SK-N-SH (cell line): ENCODE data around the gene DHDH. TPM values are rescaled to one million over a fixed set of nuclear protein-coding genes. Genes with fewer than 3 reads are reported as not detected.

Source experiments
- CTCF ChIA-PET: fragments of 300-600, 350-600 bp; formaldehyde crosslinking; extraction: SDS; loops from one replicate; lab custom pipeline; 2021; lab: Yijun Ruan, JAX
- POLR2A ChIA-PET: fragments of 350-600 bp; sonication (Branson Sonifier 250); formaldehyde crosslinking; extraction: SDS; loops from one replicate; lab custom pipeline; 2020; ENCODE audit warnings: antibody characterized with exemption, inconsistent platforms; lab: Yijun Ruan, JAX
- DNase-seq: peaks from one replicate; pipeline ENCODE4 v3.0.0; 2012
- H2AFZ ChIP-seq: fragments of 200-600 bp; sonication (generic); 2 replicates; pipeline ENCODE4 v1.8.1; 2016; ENCODE audit warnings: antibody characterized with exemption, mild to moderate bottlenecking, low read depth
- H3F3A ChIP-seq: fragments of 200-600 bp; sonication (generic); replicated peaks from 2 replicates; pipeline ENCODE3; 2016; ENCODE audit warnings: antibody characterized with exemption, mild to moderate bottlenecking; ENCODE audit not compliant: insufficient read depth
- H3K27ac ChIP-seq, 2 experiments: fragments of 200-500 bp in 1 of 2; fragments of 200-600 bp in 1 of 2; sonication (Bioruptor generic) in 1 of 2; sonication (generic), shearing (Covaris generic) in 1 of 2; 2 replicates each; pipeline versions ENCODE4 v1.5.1 to v1.6.1; 2014 to 2016; ENCODE audit warnings: low read depth in 2 of 2, inconsistent platforms in 1 of 2, low read length in 1 of 2, mild to moderate bottlenecking in 1 of 2, mixed read lengths in 1 of 2
- H3K27me3 ChIP-seq: fragments of 200-600 bp; sonication (generic), shearing (Covaris generic); 2 replicates; pipeline ENCODE4 v1.6.1; 2016; ENCODE audit warnings: mixed run types; ENCODE audit not compliant: insufficient read depth
- H3K36me3 ChIP-seq, 2 experiments: fragments of 200-500 bp in 1 of 2; fragments of 200-600 bp in 1 of 2; sonication (Bioruptor generic) in 1 of 2; sonication (generic) in 1 of 2; replicated peaks in 1 of 2; 2 replicates each; pipeline versions ENCODE3 to v1.5.1; 2014 to 2016; ENCODE audit warnings: low read length in 1 of 2, mild to moderate bottlenecking in 1 of 2; ENCODE audit not compliant: insufficient read depth in 2 of 2, control insufficient read depth in 1 of 2
- H3K4me1 ChIP-seq, 2 experiments: fragments of 200-500 bp in 1 of 2; fragments of 200-600 bp in 1 of 2; sonication (Bioruptor generic) in 1 of 2; sonication (generic), shearing (Covaris generic) in 1 of 2; 2 replicates each; pipeline versions ENCODE4 v1.5.1 to v1.6.1; 2014 to 2016; ENCODE audit warnings: low read depth in 1 of 2, low read length in 1 of 2, mixed run types in 1 of 2; ENCODE audit not compliant: insufficient read depth in 2 of 2, control insufficient read depth in 1 of 2
- H3K4me2 ChIP-seq: fragments of 200-600 bp; sonication (generic), shearing (Covaris generic); 2 replicates; pipeline ENCODE4 v1.6.1; 2017; ENCODE audit warnings: mixed run types
- H3K4me3 ChIP-seq, 2 experiments: fragments of 200-500 bp in 1 of 2; fragments of 200-600 bp in 1 of 2; sonication (Bioruptor generic) in 1 of 2; sonication (generic), shearing (Covaris generic) in 1 of 2; 2 replicates each; pipeline versions ENCODE4 v1.5.1 to v1.8.1; 2014 to 2016; ENCODE audit warnings: low read depth in 2 of 2, inconsistent platforms in 1 of 2, low read length in 1 of 2, mild to moderate bottlenecking in 1 of 2, mixed read lengths in 1 of 2, moderate library complexity in 1 of 2
- H3K79me2 ChIP-seq: fragments of 200-600 bp; sonication (generic); 2 replicates; pipeline ENCODE4 v1.8.1; 2017; ENCODE audit warnings: mild to moderate bottlenecking; ENCODE audit not compliant: insufficient read depth
- H3K9ac ChIP-seq: fragments of 200-600 bp; sonication (generic); 2 replicates; pipeline ENCODE4 v1.6.1; 2017; ENCODE audit warnings: mixed run types
- H3K9me2 ChIP-seq: fragments of 200-600 bp; sonication (generic); 2 replicates; pipeline ENCODE4 v1.6.1; 2017; ENCODE audit warnings: mixed run types
- H3K9me3 ChIP-seq: fragments of 200-600 bp; sonication (generic); 2 replicates; pipeline ENCODE4 v1.6.1; 2017; ENCODE audit warnings: mixed run types, mild to moderate bottlenecking, moderate library complexity
- H4K20me1 ChIP-seq: fragments of 200-600 bp; sonication (generic); 2 replicates; pipeline ENCODE4 v1.6.1; 2017; ENCODE audit warnings: mild to moderate bottlenecking, mixed run types; ENCODE audit not compliant: insufficient read depth
- ELF1 ChIP-seq: IDR thresholded peaks from 2 replicates; pipeline ENCODE4 v1.4.0; 2012
- GATA2 ChIP-seq: sonication (generic); formaldehyde crosslinking; IDR thresholded peaks from 2 replicates; pipeline ENCODE4 v1.5.0; 2020; ENCODE audit warnings: mild to moderate bottlenecking, missing genetic modification reagents
- NFIC ChIP-seq: IDR thresholded peaks from 2 replicates; pipeline ENCODE4 v1.4.0; 2012; ENCODE audit warnings: borderline replicate concordance
- RXRA ChIP-seq: IDR thresholded peaks from 2 replicates; pipeline ENCODE4 v1.4.0; 2012; ENCODE audit warnings: low read depth, mild to moderate bottlenecking, borderline replicate concordance
- SMC3 ChIP-seq: IDR thresholded peaks from 2 replicates; pipeline ENCODE4 v1.6.1; 2012; ENCODE audit warnings: low read depth, low read length, improper control_type of control experiment
- TEAD4 ChIP-seq: IDR thresholded peaks from 2 replicates; pipeline ENCODE4 v1.4.0; 2012; ENCODE audit warnings: mild to moderate bottlenecking, borderline replicate concordance; ENCODE audit not compliant: insufficient read depth
- WGBS: methylation state at CpG from one replicate; pipeline ENCODE4 v1.1.6; 2017; ENCODE audit warnings: low lambda C conversion rate; 5-methylcytosine and 5-hydroxymethylcytosine counted together
- polyA plus RNA-seq, 3 experiments: library from polyadenylated mRNA; depleted of rRNA; stranded (reverse); fragments of >200 nt; gene quantifications; 2 replicates each; pipeline ENCODE4 v1.2.3, GENCODE V29; 2012
- TF ChIP-seq, protein P1 (sequence below): IDR thresholded peaks from 2 replicates; pipeline ENCODE4; 2012
- TF ChIP-seq, protein P2 (sequence below): fragments of 200-600 bp; sonication (generic); IDR thresholded peaks from 2 replicates; pipeline ENCODE4 v1.6.1; 2017; ENCODE audit warnings: antibody characterized with exemption, mild to moderate bottlenecking, moderate library complexity
- TF ChIP-seq, protein P3 (sequence below): fragments of 150-350 bp; IDR thresholded peaks from 2 replicates; pipeline ENCODE4 v1.6.1; 2016; ENCODE audit warnings: mild to moderate bottlenecking, low read depth, low read length
- TF ChIP-seq, protein P4 (sequence below): IDR thresholded peaks from 2 replicates; pipeline ENCODE4 v1.4.0; 2012; ENCODE audit warnings: low read depth, borderline replicate concordance
- TF ChIP-seq, protein P5 (sequence below): fragments of 150-350 bp; IDR thresholded peaks from 2 replicates; pipeline ENCODE4 v1.6.1; 2017; ENCODE audit warnings: antibody characterized with exemption, low read length, low read depth, borderline replicate concordance

DHDH gene
- polyA plus RNA-seq, 1 of the 3 experiments (the other 2 are of a cell fraction), result 0.72 TPM

DNA sequence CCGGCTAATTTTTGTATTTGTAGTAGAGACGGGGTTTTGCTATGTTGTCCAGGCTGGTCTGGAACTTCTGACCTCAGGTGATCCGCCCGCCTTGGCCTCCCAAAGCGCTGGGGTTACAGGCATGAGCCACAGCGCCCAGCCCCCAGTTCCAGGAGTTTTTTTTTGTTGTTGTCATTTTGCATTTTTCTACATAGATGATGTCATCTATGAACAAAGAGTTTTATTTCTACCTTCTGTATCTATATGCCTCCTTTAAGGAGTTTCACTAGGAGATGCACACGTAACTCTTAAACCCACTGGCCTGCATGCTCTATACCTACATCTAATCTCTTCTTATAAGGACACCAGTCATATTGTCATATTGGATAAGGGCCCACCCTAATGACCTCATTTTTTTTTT, 4.8 kb downstream of the DHDH start:
- POLR2A ChIA-PET, result interaction anchor here (0.7 kb wide), 1 partner anchor 60 kb away, joined by 3 read pairs; no protein-coding TSS in a partner anchor
- H2AFZ ChIP-seq, result no peak overlapping the region
- H4K20me1 ChIP-seq, result no peaks in the 10 kb centered on the region
- H3K9me3 ChIP-seq, result no peaks in the 10 kb centered on the region
- peaks cover 5% of the 10 kb centered on the region for H3F3A ChIP-seq
- no peak overlapping the region for H3K9ac ChIP-seq
- no peaks in the 10 kb centered on the region for H3K36me3 ChIP-seq
- 89% methylated on average over 7 of the region's 7 CpGs for WGBS
- no peaks in the 10 kb centered on the region for H3K79me2 ChIP-seq
- H3K4me1 ChIP-seq, result peaks cover 0 to 5% of the 10 kb centered on the region in 2 experiments; a peak in 1 of 4 replicates
- TF ChIP-seq, protein P1, sequence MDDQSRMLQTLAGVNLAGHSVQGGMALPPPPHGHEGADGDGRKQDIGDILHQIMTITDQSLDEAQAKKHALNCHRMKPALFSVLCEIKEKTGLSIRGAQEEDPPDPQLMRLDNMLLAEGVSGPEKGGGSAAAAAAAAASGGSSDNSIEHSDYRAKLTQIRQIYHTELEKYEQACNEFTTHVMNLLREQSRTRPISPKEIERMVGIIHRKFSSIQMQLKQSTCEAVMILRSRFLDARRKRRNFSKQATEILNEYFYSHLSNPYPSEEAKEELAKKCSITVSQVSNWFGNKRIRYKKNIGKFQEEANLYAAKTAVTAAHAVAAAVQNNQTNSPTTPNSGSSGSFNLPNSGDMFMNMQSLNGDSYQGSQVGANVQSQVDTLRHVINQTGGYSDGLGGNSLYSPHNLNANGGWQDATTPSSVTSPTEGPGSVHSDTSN, result no peak
- TF ChIP-seq, protein P2, sequence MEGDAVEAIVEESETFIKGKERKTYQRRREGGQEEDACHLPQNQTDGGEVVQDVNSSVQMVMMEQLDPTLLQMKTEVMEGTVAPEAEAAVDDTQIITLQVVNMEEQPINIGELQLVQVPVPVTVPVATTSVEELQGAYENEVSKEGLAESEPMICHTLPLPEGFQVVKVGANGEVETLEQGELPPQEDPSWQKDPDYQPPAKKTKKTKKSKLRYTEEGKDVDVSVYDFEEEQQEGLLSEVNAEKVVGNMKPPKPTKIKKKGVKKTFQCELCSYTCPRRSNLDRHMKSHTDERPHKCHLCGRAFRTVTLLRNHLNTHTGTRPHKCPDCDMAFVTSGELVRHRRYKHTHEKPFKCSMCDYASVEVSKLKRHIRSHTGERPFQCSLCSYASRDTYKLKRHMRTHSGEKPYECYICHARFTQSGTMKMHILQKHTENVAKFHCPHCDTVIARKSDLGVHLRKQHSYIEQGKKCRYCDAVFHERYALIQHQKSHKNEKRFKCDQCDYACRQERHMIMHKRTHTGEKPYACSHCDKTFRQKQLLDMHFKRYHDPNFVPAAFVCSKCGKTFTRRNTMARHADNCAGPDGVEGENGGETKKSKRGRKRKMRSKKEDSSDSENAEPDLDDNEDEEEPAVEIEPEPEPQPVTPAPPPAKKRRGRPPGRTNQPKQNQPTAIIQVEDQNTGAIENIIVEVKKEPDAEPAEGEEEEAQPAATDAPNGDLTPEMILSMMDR, result no peak
- TF ChIP-seq, all 33 proteins: peak for 0
- CTCF ChIA-PET, result no interaction called here
- DNase-seq, result no peak
- H3K4me2 ChIP-seq, result no peak overlapping the region
- no peak overlapping the region for H3K27ac ChIP-seq
- H3K4me3 ChIP-seq, result no peak overlapping the region
- H3K27me3 ChIP-seq, result no peaks in the 10 kb centered on the region
- H3K9me2 ChIP-seq, result no peaks in the 10 kb centered on the region

DNA sequence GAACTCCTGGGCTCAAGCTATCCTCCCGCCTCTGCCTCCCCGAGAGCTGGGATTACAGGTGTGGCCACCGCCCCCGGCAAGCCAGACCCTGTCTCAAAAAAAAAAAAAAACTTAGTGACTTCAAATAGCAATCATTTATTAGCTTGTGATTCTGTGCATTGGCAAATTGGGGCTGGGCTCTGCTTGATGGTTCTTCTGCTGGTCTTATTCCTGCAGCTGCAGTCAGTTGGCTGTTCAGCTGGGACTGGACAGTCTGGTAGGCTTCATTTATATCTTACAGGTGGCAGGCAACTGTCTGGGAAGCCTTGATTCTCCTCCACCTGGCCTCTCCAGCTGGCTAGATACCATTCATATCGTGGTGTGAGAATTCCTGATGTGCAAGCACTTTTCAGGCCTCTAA, 7.4 kb downstream of the DHDH start:
- Histone ChIP-seq H3K27me3 (no peaks in the 10 kb centered on the region), H3K4me1 (no peaks in the 10 kb centered on the region), H3K9me2 (no peaks in the 10 kb centered on the region), H3K79me2 (no peaks in the 10 kb centered on the region), H3K4me2 (no peak overlapping the region), H2AFZ (no peak overlapping the region), H3K9ac (no peak overlapping the region), H3K36me3 (no peaks in the 10 kb centered on the region), H4K20me1 (no peaks in the 10 kb centered on the region), H3F3A (no peaks in the 10 kb centered on the region), H3K4me3 (no peak overlapping the region), H3K27ac (no peak overlapping the region), H3K9me3 (no peaks in the 10 kb centered on the region)
- DNase-seq, result no peak
- TF ChIP-seq, protein P3, sequence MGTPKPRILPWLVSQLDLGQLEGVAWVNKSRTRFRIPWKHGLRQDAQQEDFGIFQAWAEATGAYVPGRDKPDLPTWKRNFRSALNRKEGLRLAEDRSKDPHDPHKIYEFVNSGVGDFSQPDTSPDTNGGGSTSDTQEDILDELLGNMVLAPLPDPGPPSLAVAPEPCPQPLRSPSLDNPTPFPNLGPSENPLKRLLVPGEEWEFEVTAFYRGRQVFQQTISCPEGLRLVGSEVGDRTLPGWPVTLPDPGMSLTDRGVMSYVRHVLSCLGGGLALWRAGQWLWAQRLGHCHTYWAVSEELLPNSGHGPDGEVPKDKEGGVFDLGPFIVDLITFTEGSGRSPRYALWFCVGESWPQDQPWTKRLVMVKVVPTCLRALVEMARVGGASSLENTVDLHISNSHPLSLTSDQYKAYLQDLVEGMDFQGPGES, result no peak
- TF ChIP-seq ELF1, result no peak
- no peak for TF ChIP-seq NFIC
- TF ChIP-seq, protein P2, result no peak
- no peak for TF ChIP-seq SMC3
- TF ChIP-seq, protein P4, sequence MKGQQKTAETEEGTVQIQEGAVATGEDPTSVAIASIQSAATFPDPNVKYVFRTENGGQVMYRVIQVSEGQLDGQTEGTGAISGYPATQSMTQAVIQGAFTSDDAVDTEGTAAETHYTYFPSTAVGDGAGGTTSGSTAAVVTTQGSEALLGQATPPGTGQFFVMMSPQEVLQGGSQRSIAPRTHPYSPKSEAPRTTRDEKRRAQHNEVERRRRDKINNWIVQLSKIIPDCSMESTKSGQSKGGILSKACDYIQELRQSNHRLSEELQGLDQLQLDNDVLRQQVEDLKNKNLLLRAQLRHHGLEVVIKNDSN, result no peak
- no peak for TF ChIP-seq TEAD4
- TF ChIP-seq RXRA, result no peak
- TF ChIP-seq, protein P5, sequence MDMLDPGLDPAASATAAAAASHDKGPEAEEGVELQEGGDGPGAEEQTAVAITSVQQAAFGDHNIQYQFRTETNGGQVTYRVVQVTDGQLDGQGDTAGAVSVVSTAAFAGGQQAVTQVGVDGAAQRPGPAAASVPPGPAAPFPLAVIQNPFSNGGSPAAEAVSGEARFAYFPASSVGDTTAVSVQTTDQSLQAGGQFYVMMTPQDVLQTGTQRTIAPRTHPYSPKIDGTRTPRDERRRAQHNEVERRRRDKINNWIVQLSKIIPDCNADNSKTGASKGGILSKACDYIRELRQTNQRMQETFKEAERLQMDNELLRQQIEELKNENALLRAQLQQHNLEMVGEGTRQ, result no peak
- TF ChIP-seq GATA2 (CRISPR knock-in tag), result no peak
- 86% methylated on average over 5 of the region's 5 CpGs for WGBS
- ChIA-PET CTCF (interaction anchor here (0.9 to 1.2 kb wide), 3 partner anchors 52 to 153 kb away, joined by 3 to 4 read pairs (median 4); partner anchors contain the start of genes GYS1 and RUVBL2), POLR2A (no interaction called here)
